Body of pancreas (tissue), 4 donors: ENCODE results near the gene E2F2.

ENCODE experiments used
- CTCF ChIP-seq, 7 experiments: fragments of 450-650 bp in 4 of 7; fragments of 200-600 bp in 3 of 7; sonication (generic) in 3 of 7; IDR thresholded peaks; one replicate each; pipeline ENCODE4 v1.5.1; 2016 to 2019; ENCODE audit warnings: antibody characterized with exemption in 7 of 7
- POLR2A ChIP-seq, 3 donors: fragments of 450-650 bp; IDR thresholded peaks; one replicate each; pipeline ENCODE4 v1.6.1; 2016; ENCODE audit warnings: antibody characterized with exemption in 3 of 3, mild to moderate bottlenecking in 2 of 3

- no peak for TF ChIP-seq CTCF (IDR thresholded peaks at IDR 0.05)
- peak in 1 of 3 donors; percentile 7 for TF ChIP-seq POLR2A (IDR thresholded peaks at IDR 0.05)
Measured at GRCh38 chr1:23577056-23578004, 46.3 kb upstream of the E2F2 start.
